ENCODE results near the gene DIAPH3. TPM values are rescaled to one million over a fixed set of nuclear protein-coding genes. Genes with fewer than 3 reads are reported as not detected.
A peak's percentile ranks its signal among the peaks of the same experiment; 100 is the strongest.

Gene DIAPH3
- total RNA-seq, 1 donor from 2014 or later: 14.7 TPM

DNA sequence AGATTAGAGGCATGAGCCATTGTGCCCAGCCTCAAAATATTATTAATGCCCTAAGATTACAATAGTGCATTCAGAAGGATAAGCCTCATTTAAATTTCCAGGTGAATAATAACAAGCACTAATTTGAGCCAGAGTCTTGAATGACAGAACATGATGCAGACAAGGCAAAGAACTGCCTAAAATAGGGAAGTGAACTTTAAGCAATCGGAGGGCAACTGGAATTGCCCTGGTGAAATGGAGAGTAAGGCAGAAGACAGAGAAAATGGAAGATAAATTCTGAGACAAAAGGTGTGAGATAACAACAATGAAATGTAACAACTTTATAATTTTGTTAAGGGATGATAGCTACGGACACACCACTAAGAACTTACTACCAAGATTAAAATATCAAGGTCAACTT is 199.9 kb downstream of the DIAPH3 start:
- DNase-seq (ENCODE audit: extremely low read depth, low read depth, low spot score): no peak

DNA sequence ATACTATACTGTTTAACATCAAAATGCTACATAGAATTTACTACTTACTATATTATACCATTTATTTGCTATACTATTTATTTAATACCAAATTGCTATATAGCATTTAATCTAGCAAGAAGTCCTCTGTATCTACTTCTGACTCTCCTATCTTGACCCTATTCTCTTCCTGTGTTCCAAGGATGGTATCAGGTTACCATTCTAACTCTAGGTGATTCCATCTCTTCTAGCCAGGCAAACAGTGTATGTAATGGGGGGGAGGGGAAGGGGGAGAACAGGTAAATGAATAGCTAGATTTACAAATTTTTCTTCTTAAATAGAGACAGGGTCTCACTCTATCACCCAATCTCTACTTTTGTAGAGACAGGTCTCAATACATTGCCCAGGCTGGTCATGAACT is 200.3 kb downstream of the DIAPH3 start:
- no peak for DNase-seq (ENCODE audit: extremely low read depth, low read depth, low spot score)

DNA sequence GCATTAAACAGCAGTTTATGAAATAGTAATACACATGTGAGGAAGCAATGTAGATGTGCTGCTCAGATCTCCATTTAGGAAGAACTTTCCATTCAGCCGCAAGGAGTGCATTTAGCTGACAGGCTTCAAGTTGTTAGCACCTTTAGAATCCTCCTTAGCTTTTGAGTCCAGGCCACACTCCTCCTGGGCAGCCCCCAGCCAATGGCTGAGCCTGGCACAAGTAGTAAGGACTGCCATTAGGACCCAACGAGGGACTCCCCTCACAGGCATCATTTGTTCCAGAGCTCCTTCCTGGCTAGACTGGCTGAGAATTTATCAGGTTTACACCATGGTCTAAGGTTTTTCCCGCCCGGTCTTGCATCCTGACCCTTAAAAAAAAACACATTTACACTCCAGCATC is 201.4 kb downstream of the DIAPH3 start:
- no peak for DNase-seq (ENCODE audit: extremely low read depth, low read depth, low spot score)

DNA sequence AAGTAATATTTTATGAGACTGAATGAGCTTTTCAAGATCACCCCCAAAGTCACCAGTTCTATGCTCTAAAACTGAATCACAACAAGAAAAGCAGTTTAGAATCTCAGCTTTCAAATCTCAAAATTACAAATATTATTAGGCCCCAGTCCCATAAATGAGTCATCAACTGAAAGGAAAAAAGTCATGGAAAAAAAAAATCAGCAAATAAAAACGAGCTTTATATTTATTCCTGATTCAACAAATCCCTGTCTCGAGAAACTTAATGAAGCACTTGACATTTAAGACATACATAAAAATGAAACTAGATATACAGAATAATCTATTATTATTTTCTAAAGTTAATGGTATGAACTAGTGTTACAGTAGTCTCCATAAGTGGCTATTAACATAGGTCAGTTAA is 203.0 kb downstream of the DIAPH3 start:
- no peak for DNase-seq (ENCODE audit: extremely low read depth, low read depth, low spot score)

DNA sequence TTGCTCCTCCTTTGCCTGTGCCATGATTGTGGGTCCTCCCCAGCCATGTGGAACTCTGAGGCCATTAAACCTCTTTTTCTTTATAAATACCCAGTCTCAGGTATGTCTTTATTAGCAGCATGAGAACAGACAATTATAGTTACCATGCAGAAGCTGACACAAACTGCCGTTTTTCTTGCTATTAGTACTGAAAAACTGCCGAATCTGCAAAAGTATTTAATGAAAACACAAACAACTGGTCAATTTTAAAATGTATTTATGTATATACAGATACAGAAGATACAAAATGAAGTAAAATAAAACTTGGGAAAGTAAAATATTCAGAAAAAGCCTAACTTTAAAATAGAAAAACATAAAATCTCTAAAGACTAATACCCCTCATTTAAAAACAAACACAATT is 206.3 kb downstream of the DIAPH3 start:
- DNase-seq (ENCODE audit: extremely low read depth, low read depth, low spot score): no peak

DNA sequence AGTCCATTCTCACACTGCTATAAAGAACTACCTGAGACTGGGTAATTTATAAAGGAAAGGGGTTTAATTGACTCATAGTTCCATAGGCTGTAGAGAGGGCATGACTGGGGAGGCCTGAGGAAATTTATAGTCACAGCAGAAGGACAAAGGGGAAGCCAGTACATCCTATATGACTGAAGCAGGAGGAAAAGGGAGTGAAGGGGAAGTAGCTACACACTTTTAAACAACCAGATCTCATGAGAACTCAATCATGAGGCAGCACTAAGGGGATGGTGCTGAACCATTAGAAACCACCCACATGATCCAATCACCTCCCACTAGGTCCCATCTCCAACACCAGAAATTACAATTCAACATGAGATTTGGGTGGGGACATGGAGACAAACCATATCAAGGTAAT is 209.1 kb downstream of the DIAPH3 start:
- no peak for DNase-seq (ENCODE audit: extremely low read depth, low read depth, low spot score)

DNA sequence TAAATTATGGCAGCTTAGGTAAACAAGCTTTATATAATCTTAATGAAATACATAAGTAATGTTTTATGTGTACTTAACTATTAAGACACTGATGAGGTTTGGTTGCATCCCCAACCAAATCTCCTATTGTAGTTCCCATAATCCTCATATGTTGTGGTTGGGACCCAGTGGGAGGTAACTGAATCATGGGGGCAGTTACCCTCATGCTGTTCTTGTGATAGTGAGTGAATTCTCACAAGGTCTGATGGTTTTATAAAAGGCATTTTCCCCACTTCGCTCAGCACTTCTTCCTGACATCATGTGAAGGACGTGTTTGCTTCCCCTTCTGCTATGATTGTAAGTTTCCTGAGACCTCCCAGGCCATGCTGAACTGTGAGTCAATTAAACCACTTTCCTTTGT is 212.7 kb downstream of the DIAPH3 start:
- DNase-seq (ENCODE audit: extremely low read depth, low read depth, low spot score): no peak

DNA sequence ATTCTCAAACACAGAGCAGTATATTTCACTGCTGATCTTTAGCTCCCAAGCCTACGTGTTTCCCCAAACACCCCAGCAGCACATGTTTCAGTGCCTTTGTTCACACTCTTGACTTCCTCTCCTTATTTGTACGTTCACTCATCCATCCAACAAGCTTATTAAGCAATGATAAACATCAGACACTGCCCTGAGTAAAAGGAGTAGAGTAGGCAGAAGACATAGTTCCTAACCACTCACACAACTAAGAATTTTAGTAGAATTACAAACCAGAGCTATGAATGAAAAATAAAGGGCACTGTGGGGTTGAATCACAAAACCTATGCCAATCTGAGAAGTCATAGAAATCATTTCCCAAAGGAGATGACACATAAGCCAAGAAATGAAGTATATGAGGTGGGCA is 213.5 kb downstream of the DIAPH3 start:
- no peak for DNase-seq (ENCODE audit: extremely low read depth, low read depth, low spot score)

DNA sequence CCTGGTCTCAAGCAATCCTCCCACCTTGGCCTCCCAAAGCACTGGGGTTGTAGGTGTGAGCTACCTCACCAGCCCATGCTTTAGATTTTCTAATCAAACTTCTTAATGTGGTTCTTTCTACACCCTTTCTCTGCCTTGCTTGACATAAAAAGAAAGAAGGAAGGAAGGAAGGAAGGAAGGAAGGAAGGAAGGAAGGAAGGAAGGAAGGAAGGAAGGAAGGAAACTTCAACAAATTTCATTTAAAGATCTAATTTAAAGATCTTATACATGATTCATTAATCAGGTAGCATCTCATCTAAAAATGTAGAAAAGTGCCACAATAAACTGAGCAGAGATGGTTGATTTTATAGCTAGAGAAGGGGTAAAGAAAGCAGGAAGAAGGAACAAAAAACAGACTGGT is 215.0 kb downstream of the DIAPH3 start:
- DNase-seq (ENCODE audit: extremely low read depth, low read depth, low spot score): no peak

DNA sequence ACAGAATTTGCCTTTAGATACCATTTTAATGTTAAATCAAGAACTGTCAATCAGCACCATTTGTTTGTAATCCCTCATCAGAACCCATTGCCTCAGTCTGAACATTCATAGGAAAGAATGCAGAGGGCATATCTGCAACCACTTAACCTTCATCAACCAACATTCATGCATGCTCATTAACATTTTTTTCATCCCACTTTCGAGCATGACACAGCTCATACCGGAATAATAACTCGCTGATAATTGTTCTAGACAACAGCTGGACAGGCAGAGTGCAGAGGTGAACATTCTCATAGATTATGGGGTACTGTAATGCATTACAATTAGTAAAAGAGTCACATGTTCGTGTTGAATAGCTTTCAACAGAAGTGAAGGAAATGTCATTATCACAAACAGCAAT is 216.8 kb downstream of the DIAPH3 start:
- DNase-seq (ENCODE audit: extremely low read depth, low read depth, low spot score): no peak

DNA sequence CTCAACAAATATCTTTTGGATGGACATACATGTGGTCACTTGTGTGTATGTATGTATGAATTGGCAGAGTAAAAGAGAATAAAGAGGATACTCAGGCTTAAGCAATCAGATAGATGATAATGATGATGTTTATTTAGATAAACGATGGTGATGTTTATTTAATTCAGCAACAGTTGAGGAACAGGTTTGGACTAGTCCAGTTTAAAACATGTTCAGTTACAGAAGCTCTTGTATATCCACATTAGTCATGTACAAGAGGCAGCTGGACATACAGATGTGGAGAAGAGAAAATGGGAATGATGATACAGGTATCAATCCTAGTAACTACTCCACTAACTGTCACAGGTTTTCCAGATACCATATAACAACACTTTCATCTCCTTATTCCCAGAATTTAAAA is 232.1 kb downstream of the DIAPH3 start:
- DNase-seq (ENCODE audit: extremely low read depth, low read depth, low spot score): no peak

DNA sequence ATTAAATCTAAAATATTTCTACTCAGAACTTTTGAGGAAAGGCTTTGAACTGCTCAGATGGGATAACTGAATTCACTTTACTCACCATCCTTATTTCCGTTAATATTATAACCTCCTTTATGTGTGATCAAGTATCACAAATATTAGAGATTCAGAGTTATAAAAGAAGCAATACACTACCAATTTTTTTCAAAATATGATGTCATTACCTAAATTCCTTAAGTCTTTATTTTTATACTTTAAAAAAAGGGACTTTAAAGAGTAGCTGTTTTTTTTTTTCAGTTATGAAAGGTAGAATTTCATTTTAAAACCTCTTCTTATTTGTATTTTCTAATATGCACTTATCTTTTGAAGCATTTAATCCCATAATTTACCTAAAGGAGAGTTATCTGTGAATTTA is 239.5 kb downstream of the DIAPH3 start:
- DNase-seq (ENCODE audit: extremely low read depth, low read depth, low spot score): no peak

DNA sequence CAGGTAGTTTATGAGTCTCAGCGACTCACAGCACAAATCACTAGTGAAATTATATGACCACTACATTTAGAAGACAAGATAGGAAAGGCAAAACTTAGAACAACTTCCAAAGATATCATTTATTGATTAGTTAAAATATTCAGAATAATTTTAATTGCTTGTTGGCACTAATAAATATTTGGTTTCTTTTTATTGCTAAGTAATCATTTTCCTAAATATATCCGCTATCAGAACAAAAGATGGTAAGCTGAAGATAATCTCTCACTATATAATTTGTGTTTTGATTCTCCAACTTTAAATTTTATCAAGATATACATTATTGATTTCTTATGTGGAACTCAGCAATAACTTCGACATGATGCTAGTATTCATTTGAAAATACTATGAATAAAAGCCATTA is 248.5 kb downstream of the DIAPH3 start:
- DNase-seq (ENCODE audit: extremely low read depth, low read depth, low spot score): no peak

DNA sequence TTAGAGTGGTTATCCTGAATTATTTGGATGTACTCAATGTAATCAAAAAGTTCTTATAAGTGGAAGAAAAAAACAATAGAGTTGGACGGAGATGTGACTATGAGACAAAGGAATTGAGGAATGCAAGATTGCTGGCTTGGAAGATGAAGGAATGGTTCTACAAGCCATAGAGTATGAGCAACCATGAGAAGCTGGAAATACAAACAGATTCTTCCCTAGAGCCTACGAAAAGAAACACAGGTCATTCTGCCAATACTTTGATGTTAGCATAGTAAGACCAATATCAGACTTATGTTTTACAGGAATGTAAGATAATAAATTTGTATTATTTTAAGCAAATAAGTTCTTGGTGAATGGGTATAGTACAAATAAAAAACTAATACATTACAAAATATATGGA is 249.2 kb downstream of the DIAPH3 start:
- no peak for DNase-seq (ENCODE audit: extremely low read depth, low read depth, low spot score)

DNA sequence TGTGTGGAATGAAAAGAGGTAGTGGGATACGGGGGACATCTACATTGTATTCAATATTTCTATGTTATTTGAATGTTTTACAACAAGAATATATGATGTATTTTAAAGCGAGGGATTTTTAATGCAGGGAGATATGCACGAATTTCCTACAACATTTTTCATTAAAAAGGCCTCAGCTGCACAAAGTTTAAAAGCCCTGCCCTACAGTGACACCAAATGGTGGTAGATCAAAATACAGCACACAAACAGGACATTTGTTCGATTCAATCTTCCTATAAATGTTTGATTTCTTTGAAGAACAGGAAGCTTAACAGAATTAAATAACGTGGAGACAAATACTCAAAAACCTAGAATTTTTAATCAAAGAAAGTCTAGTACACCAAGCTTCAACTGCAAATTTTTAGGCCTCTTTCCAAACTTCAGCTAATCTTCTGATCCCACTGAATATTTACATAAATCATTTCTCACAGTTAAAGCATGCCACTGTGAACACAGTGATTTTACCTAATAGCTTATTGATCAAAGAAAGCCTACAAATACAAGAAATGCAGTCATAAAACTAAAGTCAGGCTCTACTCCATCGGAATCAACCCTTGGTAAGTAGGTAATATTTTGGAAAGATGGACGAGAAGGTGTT is 257.2 kb downstream of the DIAPH3 start:
- peak; percentile 18 for DNase-seq (ENCODE audit: extremely low read depth, low read depth, low spot score)

DNA sequence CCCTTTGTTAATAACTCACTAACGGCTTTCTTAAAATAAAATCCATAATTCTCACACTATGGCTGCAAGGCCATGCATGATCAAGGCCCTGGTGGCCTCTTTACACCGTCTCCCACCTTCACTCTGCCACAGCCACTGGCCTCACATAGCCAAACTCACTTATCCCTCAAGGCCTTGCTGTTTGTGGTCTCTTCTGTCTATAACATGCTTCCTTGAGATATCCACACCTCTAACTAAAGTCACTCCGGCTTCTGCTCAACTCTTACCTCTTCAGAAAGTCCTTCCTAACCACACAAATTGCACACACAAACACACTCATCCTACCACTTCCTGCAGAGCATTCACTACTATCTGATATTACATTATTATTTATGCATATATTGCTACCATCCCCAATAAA is 262.5 kb downstream of the DIAPH3 start:
- no peak for DNase-seq (ENCODE audit: extremely low read depth, low read depth, low spot score)

DNA sequence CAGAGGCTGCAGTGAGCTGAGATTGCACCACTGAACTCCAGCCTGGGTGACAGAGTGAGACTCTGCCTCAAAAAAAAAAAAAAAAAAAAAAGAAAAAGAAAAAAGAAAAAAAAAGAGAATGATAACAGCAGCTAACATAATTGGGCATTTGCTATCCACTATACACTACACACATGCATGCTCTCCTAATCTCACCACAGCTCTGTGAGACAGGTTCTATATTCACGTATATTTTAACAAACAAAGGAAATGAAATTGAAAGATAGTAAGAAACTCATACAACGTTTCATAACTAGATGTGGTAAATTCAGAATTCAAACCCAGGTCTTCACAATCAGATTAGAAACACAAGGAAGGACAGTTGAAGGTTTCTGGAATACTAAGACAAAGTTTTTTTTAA is 265.7 kb downstream of the DIAPH3 start:
- DNase-seq (ENCODE audit: extremely low read depth, low read depth, low spot score): no peak

DNA sequence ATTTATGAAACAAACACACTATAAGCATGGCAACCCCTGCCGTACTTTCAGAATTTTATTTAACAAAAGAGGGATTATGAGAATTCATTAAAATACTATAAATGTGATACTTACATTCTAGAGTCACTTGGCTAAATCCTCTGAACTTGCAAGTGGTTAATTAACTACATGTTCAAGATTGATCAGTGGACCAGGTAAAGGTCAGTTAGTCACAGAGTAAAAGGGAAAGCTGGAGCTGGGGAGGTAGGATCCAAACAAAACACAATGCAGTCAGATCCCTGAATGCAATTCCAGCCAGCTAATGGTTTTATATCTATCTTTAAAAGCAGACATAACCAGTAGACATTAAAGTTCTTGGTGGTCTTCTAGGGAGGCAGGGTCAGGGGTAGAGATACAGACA is 270.5 kb downstream of the DIAPH3 start:
- DNase-seq (ENCODE audit: extremely low read depth, low read depth, low spot score): no peak

DNA sequence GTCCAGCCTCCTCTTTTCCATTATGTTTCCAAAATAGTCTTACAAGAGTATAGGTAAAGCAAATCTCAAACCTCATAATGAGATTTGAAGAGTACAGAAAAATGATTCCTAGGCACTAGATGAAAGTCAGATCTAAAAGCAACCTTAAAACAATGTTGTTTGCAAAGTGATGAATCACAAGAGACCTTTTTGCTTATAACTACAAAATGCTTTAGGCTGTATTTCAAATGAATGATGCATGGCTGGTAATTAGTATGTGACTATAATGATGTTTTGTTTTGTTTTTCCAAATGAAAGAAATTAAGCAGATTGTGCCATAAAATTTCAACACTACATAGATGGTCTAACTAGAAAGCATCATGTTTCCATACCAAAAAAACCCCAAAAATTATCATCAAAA is 272.7 kb downstream of the DIAPH3 start:
- DNase-seq (ENCODE audit: extremely low read depth, low read depth, low spot score): no peak

DNA sequence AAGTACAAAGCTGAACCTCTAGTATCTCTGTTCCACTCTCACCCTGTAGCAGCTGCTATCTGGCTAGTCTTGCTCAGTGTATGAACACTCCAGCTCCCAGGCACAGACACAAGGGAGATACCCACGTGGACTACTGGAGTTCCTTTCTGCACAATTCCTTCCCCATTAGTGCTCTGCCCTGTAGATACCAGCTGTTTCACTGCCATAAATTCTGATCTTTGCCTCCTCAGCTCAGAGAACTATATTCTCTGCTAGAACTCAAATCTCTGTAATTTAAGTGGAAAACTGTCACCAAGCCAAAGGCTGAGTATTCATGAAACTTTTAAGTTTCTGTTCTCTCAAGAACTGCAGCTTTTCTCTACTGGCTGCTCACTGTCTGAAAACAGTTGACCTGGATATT is 273.7 kb downstream of the DIAPH3 start:
- no peak for DNase-seq (ENCODE audit: extremely low read depth, low read depth, low spot score)

DNA sequence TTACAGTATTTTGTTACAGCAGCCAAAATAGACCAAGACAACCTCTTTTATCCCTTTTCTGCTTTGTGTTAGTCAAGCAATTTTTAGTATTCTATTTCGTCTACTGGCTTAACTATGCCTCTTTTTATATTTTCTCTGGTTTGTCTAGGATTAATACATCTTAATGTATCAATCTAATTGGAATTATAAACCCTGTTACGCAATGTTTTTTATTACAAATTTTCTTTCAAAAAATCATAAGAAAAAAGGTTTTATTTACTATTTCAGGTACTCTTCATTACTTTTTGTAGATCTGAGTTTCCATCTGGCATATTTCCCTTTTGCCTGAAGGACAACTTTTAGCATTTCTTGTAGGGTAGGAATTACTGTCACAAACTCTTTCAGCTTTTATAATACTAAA is 275.3 kb downstream of the DIAPH3 start:
- no peak for DNase-seq (ENCODE audit: extremely low read depth, low read depth, low spot score)

DNA sequence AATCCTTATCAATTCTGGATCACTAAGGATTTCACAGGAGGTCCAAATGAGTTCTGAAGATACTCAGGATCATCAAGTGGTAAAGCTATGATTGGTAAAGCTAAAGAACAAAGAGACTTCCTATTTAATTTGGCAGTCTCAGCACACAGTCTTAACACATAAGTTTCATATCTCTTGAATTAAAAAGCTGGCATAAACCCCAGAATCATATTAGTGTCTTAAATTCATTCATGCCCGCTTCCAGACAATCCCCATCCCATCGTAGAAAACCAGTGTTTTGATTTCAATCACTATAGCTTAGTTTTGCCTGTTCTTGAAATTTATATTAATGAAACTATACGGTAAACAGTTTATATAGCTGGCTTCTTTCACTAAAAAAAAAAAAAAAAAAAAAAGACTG is 278.7 kb downstream of the DIAPH3 start:
- DNase-seq (ENCODE audit: extremely low read depth, low read depth, low spot score): no peak

DNA sequence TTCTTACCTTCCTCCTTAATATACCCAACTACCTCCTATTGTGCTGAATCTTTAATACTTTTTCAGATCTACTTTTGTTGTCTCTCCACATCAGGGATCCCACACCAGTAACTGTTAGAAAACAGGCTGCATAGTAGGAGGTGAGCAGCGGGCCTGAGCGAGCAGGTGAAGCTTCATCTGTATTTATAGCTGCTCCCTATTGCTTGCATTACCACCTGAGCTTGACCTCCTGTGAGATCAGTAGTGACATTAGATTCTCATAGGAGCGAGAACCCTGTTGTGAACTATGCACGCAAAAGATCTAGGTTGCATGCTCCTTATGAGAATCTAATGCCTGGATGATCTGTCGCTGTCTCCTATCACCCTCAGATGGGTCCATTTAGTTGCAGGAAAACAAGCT is 279.8 kb downstream of the DIAPH3 start:
- no peak for DNase-seq (ENCODE audit: extremely low read depth, low read depth, low spot score)

DNA sequence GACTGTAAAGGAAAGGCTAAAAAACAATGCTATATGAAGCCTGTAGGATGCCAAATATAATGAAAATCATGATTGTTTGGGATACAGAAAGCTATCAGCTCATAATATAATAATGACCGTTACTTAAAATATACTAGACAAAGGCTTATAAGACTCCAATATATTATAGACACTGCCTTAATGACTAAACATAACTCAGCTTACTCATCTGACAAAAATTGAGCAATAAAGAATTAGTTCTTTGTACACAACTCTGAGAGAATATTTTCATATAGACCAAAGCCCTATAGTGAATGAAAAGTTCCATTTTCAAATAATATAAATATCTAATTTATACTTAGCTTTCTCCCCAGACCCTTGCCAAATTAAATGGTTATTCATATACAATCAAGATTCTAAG is 283.3 kb downstream of the DIAPH3 start:
- DNase-seq (ENCODE audit: extremely low read depth, low read depth, low spot score): no peak

Measured in glomerular endothelial cell (primary cell).